Adipocyte (in vitro differentiated cells): ENCODE measurements around the gene TEKT1.

Experiments
- DNase-seq: peaks from one replicate; pipeline ENCODE4 v3.0.0-alpha.2; 2015; ENCODE audit warnings: low read depth
- H3K27me3 ChIP-seq: replicated peaks from 2 replicates; pipeline ENCODE4 v1.7.0; 2013; ENCODE audit warnings: mild to moderate bottlenecking, low read length, moderate library complexity; ENCODE audit not compliant: control insufficient read depth, insufficient read depth
- H3K36me3 ChIP-seq: 2 replicates; pipeline ENCODE4 v1.7.0; 2013; ENCODE audit warnings: low read length, mild to moderate bottlenecking, moderate library complexity; ENCODE audit not compliant: control insufficient read depth, insufficient read depth, severe bottlenecking
- H3K4me1 ChIP-seq: 2 replicates; pipeline ENCODE4 v1.7.0; 2013; ENCODE audit warnings: mild to moderate bottlenecking, low read length, moderate library complexity; ENCODE audit not compliant: control insufficient read depth, insufficient read depth
- H3K4me3 ChIP-seq: 2 replicates; pipeline ENCODE4 v1.7.0; 2013; ENCODE audit warnings: mild to moderate bottlenecking, low read length, moderate library complexity
- H3K9ac ChIP-seq: 2 replicates; pipeline ENCODE4 v1.7.0; 2013; ENCODE audit warnings: mild to moderate bottlenecking, low read length, moderate library complexity
- H3K9me3 ChIP-seq: 2 replicates; pipeline ENCODE4 v1.7.0; 2013; ENCODE audit warnings: mild to moderate bottlenecking, low read length, moderate library complexity; ENCODE audit not compliant: control insufficient read depth

TEKT1 gene

DNA sequence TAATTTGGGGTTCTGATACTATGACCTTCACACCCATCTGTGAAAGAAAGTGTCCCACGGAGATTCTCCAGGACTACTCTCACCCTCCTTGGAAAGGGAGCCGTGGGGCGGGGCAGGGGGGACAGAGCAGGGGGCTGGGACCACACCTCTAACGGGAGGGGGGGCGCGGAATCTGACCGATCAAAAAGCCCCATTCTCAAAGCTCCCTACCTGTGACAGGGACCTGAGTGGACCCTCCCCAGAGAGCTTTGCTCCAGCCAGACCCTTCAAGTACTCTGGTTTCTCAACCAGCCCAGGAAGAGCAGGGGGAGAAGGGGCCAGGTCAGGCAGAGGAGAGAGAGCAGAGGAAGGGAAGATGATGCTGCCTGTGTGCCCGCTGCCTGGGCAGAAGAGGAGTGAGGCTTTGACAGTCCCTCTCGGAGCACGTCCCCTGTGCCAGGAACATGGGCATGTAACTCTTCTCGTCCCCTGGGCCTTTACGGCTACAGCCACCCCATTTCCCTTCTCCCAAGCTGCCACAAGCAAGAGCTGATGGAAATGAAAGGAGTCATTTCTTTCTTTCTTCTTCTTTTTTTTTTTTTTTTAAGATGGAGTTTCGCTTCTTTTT is 75.0 kb downstream of the TEKT1 start:
- peak overlapping the region; percentile 85 for H3K4me3 ChIP-seq
- H3K9ac ChIP-seq: peak overlapping the region; percentile 91
- DNase-seq: no peak
- peaks cover 32% of the 10 kb centered on the region for H3K4me1 ChIP-seq
- H3K27me3 ChIP-seq: no peaks in the 10 kb centered on the region
- peaks cover 16% of the 10 kb centered on the region for H3K36me3 ChIP-seq
- H3K9me3 ChIP-seq: no peaks in the 10 kb centered on the region

GRCh38 chr17:6755731-6756184 is 75.8 kb downstream of the TEKT1 start, which contains the start of gene XAF1:
TSS of gene XAF1 (plus strand) at chr17:6756046. CDS start at chr17:6756079, 33 bp downstream.
- Histone ChIP-seq H3K9me3 (no peaks in the 10 kb centered on the region), H3K27me3 (no peaks in the 10 kb centered on the region), H3K36me3 (peaks cover 11% of the 10 kb centered on the region), H3K4me1 (peaks cover 32% of the 10 kb centered on the region), H3K9ac (peak within 1 kb of the TSS; percentile 91), H3K4me3 (peak within 1 kb of the TSS; percentile 85)
- DNase-seq: peak; percentile 78

- Histone ChIP-seq H3K4me1 (peaks cover 32% of the 10 kb centered on the region), H3K9me3 (no peaks in the 10 kb centered on the region), H3K9ac (peak overlapping the region; percentile 91), H3K27me3 (no peaks in the 10 kb centered on the region), H3K4me3 (peak overlapping the region; percentile 85), H3K36me3 (peaks cover 8% of the 10 kb centered on the region)
- peak; percentile 75 for DNase-seq
These were observed 76.2 kb downstream of the TEKT1 start for GRCh38 chr17:6755281-6755680.

GRCh38 chr17:6753546-6753945 is 78.0 kb downstream of the TEKT1 start:
- no peaks in the 10 kb centered on the region for H3K27me3 ChIP-seq
- peak overlapping the region; percentile 64 for H3K4me3 ChIP-seq
- H3K4me1 ChIP-seq: peaks cover 32% of the 10 kb centered on the region
- H3K36me3 ChIP-seq: no peaks in the 10 kb centered on the region
- H3K9ac ChIP-seq: no peak overlapping the region
- no peaks in the 10 kb centered on the region for H3K9me3 ChIP-seq
- DNase-seq: no peak

- H3K27me3 ChIP-seq: no peaks in the 10 kb centered on the region
- H3K9me3 ChIP-seq: no peaks in the 10 kb centered on the region
- peaks cover 32% of the 10 kb centered on the region for H3K4me1 ChIP-seq
- no peaks in the 10 kb centered on the region for H3K36me3 ChIP-seq
- peak overlapping the region; percentile 64 for H3K4me3 ChIP-seq
- peak overlapping the region; percentile 75 for H3K9ac ChIP-seq
- peak; percentile 74 for DNase-seq
These were observed 78.5 kb downstream of the TEKT1 start for GRCh38 chr17:6753006-6753445.

GRCh38 chr17:6752068-6752909 is 79.2 kb downstream of the TEKT1 start:
- H3K9me3 ChIP-seq: no peaks in the 10 kb centered on the region
- peak; percentile 95 for DNase-seq
- peak overlapping the region; percentile 64 for H3K4me3 ChIP-seq
- peaks cover 32% of the 10 kb centered on the region for H3K4me1 ChIP-seq
- no peaks in the 10 kb centered on the region for H3K27me3 ChIP-seq
- no peaks in the 10 kb centered on the region for H3K36me3 ChIP-seq
- H3K9ac ChIP-seq: peak overlapping the region; percentile 75

- H3K9me3 ChIP-seq: no peaks in the 10 kb centered on the region
- no peaks in the 10 kb centered on the region for H3K27me3 ChIP-seq
- no peak for DNase-seq
- H3K36me3 ChIP-seq: no peaks in the 10 kb centered on the region
- peaks cover 21% of the 10 kb centered on the region for H3K4me1 ChIP-seq
- no peak overlapping the region for H3K9ac ChIP-seq
- H3K4me3 ChIP-seq: no peak overlapping the region
These were observed 82.0 kb downstream of the TEKT1 start for GRCh38 chr17:6749519-6749918.

- Histone ChIP-seq H3K9me3 (no peaks in the 10 kb centered on the region), H3K4me1 (peaks cover 18% of the 10 kb centered on the region), H3K27me3 (peaks cover under 1% of the 10 kb centered on the region), H3K9ac (no peak overlapping the region), H3K36me3 (no peaks in the 10 kb centered on the region), H3K4me3 (no peak overlapping the region)
- no peak for DNase-seq
These were observed 82.9 kb downstream of the TEKT1 start for GRCh38 chr17:6748617-6749016.
